ENCODE measurements around the gene RAP1GAP. TPM values are rescaled to one million over a fixed set of nuclear protein-coding genes. Genes with fewer than 3 reads are reported as not detected.

The RAP1GAP gene
- total and polyA plus RNA-seq, 4 donors: 5.6 to 64.7 (median 28.0) TPM

DNA sequence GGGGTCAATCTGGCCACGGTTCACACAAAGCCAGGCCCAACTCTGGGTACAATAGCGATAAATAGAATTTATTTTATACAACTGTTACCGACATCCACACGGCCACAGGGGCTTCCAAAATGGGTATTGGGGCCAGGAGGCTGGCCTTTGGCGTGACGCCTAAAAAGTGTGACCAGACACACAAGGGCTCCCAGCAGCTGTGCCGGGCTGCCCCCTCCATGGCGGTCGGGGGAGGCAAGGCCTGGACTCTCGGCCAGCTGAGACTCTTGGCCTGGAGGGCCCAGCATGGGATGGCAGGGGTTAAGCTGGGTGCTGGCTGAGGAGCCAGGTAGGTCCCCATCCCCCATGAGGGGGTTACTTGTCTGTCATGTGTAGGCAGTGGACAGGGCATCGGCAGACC, 73.0 kb downstream of the RAP1GAP start:
- Histone ChIP-seq H3K27ac (ENCODE audit: low read depth in 1 of 2, low read length in 1 of 2) (no peak overlapping the region), H3K4me1 (ENCODE audit: control insufficient read depth in 5 of 5, insufficient read depth in 5 of 5, low read length in 5 of 5) (no peaks in the 10 kb centered on the region), H3K36me3 (ENCODE audit: control insufficient read depth in 4 of 4, insufficient read depth in 4 of 4, low read length in 4 of 4) (peaks cover 0 to 1% (median 0%) of the 10 kb centered on the region in 4 donors), H3K4me3 (no peak overlapping the region), H3K27me3 (ENCODE audit: control insufficient read depth in 3 of 3, insufficient read depth in 3 of 3, low read length in 2 of 3) (no peaks in the 10 kb centered on the region), H3K9ac (ENCODE audit: insufficient read depth in 1 of 2, low read length in 2 of 2) (no peak overlapping the region), H3K9me3 (ENCODE audit: control insufficient read depth in 4 of 4, insufficient read depth in 3 of 4, low read length in 3 of 4) (no peaks in the 10 kb centered on the region)
- no peak for TF ChIP-seq CTCF (IDR thresholded peaks at IDR 0.05; ENCODE audit: control extremely low read depth, extremely low read depth)
- WGBS, 2 donors: 81 to 84% methylated on average over 11 of the region's 11 CpGs
- ATAC-seq (ENCODE audit: insufficient read depth, low FRiP score) (no peak), DNase-seq (no peak)

- Histone ChIP-seq H3K27ac (ENCODE audit: low read depth in 1 of 2, low read length in 1 of 2) (no peak overlapping the region), H3K4me3 (no peak overlapping the region), H3K36me3 (ENCODE audit: control insufficient read depth in 4 of 4, insufficient read depth in 4 of 4, low read length in 4 of 4) (peaks cover 0 to 1% (median 0%) of the 10 kb centered on the region in 4 donors), H3K27me3 (ENCODE audit: control insufficient read depth in 3 of 3, insufficient read depth in 3 of 3, low read length in 2 of 3) (no peaks in the 10 kb centered on the region), H3K9me3 (ENCODE audit: control insufficient read depth in 4 of 4, insufficient read depth in 3 of 4, low read length in 3 of 4) (no peaks in the 10 kb centered on the region), H3K9ac (ENCODE audit: insufficient read depth in 1 of 2, low read length in 2 of 2) (no peak overlapping the region), H3K4me1 (ENCODE audit: control insufficient read depth in 5 of 5, insufficient read depth in 5 of 5, low read length in 5 of 5) (peaks cover 0 to 9% (median 0%) of the 10 kb centered on the region in 5 donors)
- peak; percentile 20 for TF ChIP-seq CTCF (IDR thresholded peaks at IDR 0.05; ENCODE audit: control extremely low read depth, extremely low read depth)
- WGBS, 2 donors: 65 to 68% methylated on average over 26 of the region's 26 CpGs
- ATAC-seq (ENCODE audit: insufficient read depth, low FRiP score): peak; percentile 27
- DNase-seq: peak; percentile 29 to 36 (median 32)
These were observed 73.9 kb downstream of the RAP1GAP start for GRCh38 chr1:21594935-21595897.

DNA sequence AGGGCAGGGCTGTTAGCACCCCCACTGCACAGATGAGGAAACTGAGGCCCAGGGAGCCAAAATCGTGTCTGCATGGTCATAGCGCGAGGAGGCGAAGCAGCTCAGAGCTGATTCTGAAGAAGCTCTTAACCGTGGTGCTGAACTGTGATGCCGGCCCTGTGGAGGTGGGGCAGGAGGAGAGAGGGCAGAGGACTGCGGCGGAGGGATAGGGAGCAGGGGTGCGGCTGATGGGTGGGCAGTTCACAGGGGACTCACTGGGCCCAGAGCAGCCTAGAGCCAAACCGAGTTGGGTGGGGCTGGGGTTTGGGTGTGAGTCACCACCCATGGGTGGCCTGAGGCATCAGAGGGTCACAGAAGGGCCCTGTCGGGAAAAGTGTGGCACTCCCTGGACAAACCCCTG, 74.7 kb downstream of the RAP1GAP start:
- Histone ChIP-seq H3K9me3 (ENCODE audit: control insufficient read depth in 4 of 4, insufficient read depth in 3 of 4, low read length in 3 of 4) (peaks cover 0 to 2% (median 0%) of the 10 kb centered on the region in 4 donors), H3K36me3 (ENCODE audit: control insufficient read depth in 4 of 4, insufficient read depth in 4 of 4, low read length in 4 of 4) (peaks cover 0 to 1% (median 0%) of the 10 kb centered on the region in 4 donors), H3K27me3 (ENCODE audit: control insufficient read depth in 3 of 3, insufficient read depth in 3 of 3, low read length in 2 of 3) (no peaks in the 10 kb centered on the region), H3K9ac (ENCODE audit: insufficient read depth in 1 of 2, low read length in 2 of 2) (no peak overlapping the region), H3K27ac (ENCODE audit: low read depth in 1 of 2, low read length in 1 of 2) (no peak overlapping the region), H3K4me3 (no peak overlapping the region), H3K4me1 (ENCODE audit: control insufficient read depth in 5 of 5, insufficient read depth in 5 of 5, low read length in 5 of 5) (peaks cover 0 to 11% (median 0%) of the 10 kb centered on the region in 5 donors)
- ATAC-seq (ENCODE audit: insufficient read depth, low FRiP score) (no peak), DNase-seq (no peak)
- no peak for TF ChIP-seq CTCF (IDR thresholded peaks at IDR 0.05; ENCODE audit: control extremely low read depth, extremely low read depth)
- 71 to 76% methylated on average over 10 to 11 of the region's 11 CpGs for WGBS, 2 donors
